GM18909 (cell line): ENCODE data around the gene PKIG.

Experiments used
- ATAC-seq: cut with Tn5 transposase; IDR thresholded peaks from one replicate; pipeline ENCODE4 v1.9.1; 2021; ENCODE audit warnings: mild to moderate bottlenecking; ENCODE audit not compliant: unreplicated experiment, poor library complexity

PKIG gene

GRCh38 chr20:44615876-44616603, 33.7 kb downstream of the PKIG start:
- ATAC-seq: no peak

- ATAC-seq: no peak
These were observed 34.2 kb downstream of the PKIG start for GRCh38 chr20:44616604-44616964.

DNA sequence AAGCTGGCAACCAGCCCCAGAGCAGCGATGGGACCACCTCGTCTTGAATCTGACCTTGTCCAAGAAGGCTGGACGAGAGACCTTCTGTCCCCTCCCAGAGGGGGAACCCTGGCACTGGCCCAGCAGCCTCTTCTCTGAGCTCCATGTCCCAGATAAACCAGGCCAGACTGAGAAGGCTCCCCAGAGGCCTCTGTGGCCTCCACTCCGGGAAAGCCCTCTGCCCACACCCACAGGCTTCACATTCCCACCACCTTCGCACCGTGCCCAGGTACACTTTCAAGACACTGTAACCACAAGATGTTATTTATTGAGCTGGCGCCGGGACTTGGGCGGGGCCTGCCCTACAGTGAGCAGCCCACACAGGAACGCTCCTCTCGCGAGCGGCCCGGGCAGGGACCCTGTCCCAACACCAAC, 35.9 kb downstream of the PKIG start:
- no peak for ATAC-seq

- no peak for ATAC-seq
These were observed 36.9 kb downstream of the PKIG start for GRCh38 chr20:44619294-44619693.

DNA sequence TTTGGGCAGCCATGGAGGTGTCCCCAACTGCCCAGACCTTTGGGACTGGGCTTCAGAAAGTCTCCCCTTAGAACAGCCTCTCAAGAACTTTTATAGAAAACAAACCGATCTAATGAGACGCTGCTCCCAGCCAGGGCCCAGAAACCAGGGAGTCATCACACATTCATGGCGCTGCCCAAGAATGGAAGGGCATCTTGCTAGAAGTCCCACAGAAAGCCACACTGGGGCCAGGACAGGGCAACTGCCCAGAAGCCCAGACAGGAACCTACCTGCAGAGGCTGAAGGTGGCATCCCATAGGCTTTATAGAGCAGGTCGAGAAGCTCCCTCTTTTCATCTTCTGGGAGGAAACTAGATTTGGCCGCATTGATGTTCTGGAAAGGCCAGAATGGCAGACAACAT, 37.7 kb downstream of the PKIG start:
- ATAC-seq: no peak

DNA sequence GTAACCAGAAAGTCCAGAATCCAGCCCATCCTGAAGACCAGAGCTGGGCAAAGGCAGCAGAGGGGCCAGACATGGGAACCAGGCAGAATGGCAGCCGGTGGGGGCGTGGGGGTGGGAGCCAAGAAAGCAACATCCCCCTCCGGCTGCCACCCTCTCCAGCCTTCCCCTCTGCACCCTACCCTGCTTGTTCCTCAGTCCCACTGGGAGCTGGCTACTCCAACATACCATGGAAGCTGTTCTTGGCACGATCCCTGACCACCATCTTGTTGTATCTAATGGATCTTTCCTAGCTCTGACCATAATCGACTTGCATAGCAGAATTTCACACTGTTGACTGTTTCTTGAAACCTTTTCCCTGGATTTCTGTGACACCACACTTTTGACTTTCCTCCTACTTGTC, 38.9 kb downstream of the PKIG start:
- ATAC-seq: no peak

GRCh38 chr20:44621939-44622338, 39.6 kb downstream of the PKIG start:
- ATAC-seq: no peak

GRCh38 chr20:44622501-44623270, 40.3 kb downstream of the PKIG start:
- ATAC-seq: no peak

- ATAC-seq: no peak
These were observed 41.8 kb downstream of the PKIG start for GRCh38 chr20:44624152-44624551.

- no peak for ATAC-seq
These were observed 42.4 kb downstream of the PKIG start for GRCh38 chr20:44624743-44625271.

GRCh38 chr20:44625361-44625760, 43.0 kb downstream of the PKIG start:
- ATAC-seq: no peak

DNA sequence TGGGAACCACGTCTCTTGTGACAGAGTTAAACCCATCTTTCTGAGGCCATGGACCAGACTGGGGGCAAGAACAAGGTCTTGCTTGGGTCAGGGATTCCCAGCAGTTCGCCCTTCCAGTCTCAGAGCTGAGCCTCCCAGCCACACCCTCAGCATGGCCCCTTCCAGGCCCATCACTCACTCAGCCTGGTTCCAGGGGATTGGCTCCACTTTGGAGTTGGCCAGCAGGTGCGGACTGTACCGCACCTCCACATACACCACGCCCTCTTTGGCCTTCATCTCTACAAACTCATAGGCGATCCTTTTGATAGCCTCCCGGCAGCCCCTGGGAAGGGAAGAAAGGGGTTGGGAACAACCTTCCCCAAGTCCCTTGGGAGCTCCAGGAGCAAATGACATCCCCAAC, 43.9 kb downstream of the PKIG start:
- no peak for ATAC-seq

- no peak for ATAC-seq
These were observed 45.1 kb downstream of the PKIG start for GRCh38 chr20:44627364-44628010.

GRCh38 chr20:44629017-44629385, 46.6 kb downstream of the PKIG start:
- no peak for ATAC-seq

DNA sequence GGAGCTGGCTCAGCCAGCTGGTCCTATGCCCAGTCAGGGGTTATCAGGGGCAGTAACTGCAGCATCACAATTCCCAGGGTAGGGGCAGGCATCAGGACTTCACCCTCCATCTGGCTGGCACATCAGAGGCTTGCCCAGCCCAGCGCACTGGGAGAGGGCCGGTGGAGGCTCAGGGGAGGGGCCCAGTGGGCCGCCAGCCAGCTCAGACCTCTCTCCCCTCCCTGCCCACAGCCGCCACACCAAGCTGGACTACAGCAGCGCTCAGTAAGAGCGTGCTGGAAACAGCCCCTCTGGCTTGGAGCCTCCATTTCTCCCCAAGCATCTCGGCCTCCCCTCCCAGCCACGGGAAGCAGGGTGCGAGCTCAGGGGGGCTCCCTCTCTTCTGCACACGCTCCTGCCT, 47.2 kb downstream of the PKIG start:
- ATAC-seq: no peak

- ATAC-seq: no peak
These were observed 47.9 kb downstream of the PKIG start for GRCh38 chr20:44630297-44630696.

DNA sequence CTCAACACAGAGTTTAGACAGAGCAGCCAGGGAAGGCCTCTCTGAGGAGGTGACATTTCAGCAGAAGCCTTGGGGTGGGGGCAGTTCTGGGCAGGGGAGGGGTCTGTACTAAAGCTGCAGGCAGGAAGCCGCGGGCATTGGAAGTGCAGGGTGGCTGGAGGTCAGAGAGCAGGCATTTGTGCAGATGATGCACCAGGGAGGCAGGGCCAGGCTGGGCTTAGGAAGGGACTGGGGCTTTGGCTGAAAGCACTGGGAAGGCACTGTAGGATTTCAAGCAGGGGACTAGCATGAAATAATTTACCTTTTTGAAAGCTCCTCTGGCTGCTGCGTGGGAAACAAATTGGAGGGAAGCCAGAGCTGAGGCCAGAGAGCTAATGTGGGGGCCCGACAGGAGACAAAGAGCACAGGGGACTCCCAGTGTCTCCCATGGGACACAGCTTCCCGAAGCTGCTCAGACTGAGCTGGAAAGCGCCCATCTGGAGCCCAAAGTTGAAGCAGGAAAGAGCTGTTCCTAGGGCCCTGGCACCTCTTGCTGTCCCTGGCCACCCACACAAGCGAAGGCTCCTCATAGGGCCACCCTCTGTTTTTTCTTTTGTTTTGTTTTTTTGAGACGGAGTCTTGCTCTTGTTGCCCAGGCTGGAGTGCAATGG, 49.8 kb downstream of the PKIG start:
- no peak for ATAC-seq

- no peak for ATAC-seq
These were observed 50.9 kb downstream of the PKIG start for GRCh38 chr20:44633187-44633810.

DNA sequence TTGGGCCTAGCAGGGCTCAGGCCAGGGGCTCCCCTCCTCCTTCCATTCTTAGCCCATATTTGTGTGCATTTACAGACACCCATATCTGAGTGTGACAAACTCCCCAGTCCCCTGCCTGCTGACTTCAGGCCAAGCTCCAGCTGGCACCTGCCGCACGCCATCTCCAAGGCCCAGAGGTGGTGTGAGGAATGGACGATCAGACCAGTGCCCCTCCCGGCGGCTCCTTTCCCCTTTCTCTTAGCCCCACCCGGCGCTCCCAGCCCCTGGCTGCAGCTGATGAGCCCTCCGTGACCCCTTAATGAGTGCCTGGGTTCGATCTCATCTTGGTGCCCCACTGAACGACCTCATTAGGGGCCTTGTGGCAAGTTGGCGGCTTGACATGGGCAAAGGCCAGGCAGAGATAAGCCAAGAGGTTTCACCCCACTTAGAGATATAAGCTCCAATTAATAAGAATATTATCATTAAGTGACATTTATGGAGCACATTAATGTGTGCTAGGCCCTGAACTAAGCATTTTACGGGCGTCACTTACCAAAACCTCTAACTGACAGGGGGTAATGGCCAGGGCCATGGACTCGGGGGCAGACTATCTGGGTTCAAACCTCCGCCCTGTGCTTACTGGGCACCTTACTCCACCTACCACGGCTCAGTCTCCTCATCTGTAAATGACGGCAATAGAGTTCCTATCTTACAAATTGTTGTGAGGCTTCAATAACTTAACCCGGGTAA, 51.7 kb downstream of the PKIG start:
- ATAC-seq: no peak

DNA sequence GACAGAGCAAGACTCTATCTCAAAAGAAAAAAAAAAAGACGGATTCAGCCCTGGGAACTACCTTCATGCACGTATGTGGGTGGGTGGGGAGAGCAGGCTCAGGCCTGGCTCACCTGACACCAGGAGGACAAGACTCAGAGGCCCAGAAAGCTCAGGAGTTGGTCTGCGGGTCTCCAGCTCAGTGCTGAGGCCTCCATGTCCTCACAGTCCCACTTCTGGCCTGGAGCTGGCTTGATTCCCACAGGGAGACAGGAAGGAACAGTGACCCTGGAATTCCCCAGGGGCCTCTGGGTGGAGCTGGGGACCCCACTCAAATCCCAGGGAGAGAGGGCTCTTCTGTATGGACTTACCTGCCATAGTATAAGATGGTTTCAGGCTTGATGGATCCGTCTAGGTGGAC, 53.5 kb downstream of the PKIG start:
- no peak for ATAC-seq
